GM18499 (cell line): ENCODE measurements around the gene ZBTB9.

Experiments
- ATAC-seq: cut with Tn5 transposase; IDR thresholded peaks from one replicate; pipeline ENCODE4 v1.9.1; 2021; ENCODE audit warnings: moderate number of reproducible peaks; ENCODE audit not compliant: insufficient read depth, unreplicated experiment

ZBTB9 gene

DNA sequence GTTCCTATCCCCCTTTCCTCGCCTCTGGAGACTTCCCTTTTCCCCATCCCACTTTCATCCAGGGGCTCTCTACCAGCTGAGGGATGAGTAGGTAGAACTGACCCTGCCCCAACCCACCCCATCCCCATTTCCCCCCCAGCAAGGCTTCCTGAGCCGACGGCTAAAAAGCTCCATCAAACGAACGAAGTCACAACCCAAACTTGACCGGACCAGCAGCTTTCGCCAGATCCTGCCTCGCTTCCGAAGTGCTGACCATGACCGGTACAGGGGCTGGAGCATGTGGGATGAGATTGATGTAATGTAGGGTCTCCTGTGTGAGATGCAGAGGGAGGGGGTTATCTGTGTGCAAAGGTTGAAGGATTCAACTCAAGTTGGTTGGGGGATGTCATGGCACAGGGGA is 21.8 kb upstream of the ZBTB9 start:
- no peak for ATAC-seq

DNA sequence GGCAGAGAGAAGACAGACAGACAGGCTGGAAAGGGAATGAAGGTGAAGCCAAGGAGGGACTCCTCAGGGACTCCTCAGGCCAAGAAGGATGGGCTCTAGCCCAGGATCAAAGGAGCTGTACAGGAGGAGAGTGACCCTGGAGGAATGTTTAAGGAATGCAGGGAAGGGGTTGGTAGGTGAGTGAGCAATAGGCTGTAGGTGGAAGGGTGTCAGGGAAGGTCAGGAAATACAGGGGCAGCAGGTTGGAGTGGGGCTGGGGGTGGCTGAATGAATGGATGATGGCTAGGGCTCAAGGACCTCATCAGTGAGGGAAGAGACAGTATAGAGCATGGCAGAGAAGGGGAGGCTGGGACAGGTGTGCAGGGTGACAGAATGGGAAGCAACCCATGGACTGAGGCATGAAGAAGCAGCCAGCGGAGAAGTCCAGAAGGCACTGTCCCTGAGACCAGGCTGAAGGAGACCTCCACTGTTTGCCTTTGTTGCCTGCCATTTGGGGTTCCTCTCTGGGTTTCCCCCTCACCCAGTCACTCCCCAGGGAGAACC is 21.3 kb upstream of the ZBTB9 start:
- no peak for ATAC-seq

DNA sequence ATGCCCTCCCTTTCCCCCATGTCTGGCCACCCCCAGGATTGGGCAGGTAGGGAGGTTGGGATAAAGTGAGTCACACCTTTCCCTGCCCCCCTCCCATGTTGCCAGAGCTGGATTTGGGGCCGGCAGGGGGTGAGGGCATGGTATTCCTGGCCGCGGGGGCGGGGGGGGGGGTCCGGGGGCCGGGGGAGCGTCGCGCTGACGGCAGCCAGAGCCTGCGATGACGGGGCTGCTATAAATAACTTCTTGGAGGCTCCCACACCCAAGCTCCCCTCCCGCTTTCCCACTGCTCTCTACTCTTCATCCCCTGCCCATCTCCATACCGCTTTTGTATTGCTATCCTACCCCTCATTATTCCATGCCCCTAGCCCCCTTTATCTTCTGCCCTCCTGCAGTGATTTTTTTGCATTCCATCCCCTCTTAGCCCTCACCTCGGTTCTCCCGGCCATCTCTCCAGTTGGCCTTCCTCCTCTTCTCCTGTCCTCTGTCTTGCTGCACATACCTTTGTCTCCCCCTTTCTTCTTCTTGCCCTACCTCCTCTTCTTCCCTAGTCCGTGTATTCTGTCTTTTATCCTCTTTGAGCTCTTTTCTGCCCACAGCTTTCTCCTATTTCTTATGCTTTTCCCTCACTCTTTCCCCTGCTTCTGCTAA is 20.7 kb upstream of the ZBTB9 start:
- no peak for ATAC-seq

DNA sequence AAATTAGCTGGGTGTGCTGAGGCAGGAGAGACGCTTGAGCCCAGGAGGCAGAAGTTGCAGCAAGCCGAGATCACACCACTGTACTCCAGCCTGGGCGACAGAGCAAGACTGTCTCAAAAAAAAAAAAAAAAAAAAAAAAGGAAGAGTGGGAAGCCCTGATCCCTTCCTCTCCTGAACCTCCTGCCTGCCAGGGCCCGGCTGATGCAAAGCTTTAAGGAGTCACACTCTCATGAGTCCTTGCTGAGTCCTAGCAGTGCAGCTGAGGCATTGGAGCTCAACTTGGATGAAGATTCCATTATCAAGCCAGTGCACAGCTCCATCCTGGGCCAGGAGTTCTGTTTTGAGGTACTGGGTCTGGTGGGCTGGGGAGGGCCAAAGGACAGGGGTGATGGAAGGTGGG is 19.4 kb upstream of the ZBTB9 start:
- no peak for ATAC-seq

DNA sequence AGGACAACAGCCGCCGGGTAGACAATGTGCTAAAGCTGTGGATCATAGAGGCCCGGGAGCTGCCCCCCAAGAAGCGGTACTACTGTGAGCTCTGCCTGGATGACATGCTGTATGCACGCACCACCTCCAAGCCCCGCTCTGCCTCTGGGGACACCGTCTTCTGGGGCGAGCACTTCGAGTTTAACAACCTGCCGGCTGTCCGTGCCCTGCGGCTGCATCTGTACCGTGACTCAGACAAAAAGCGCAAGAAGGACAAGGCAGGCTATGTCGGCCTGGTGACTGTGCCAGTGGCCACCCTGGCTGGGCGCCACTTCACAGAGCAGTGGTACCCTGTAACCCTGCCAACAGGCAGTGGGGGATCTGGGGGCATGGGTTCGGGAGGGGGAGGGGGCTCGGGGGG is 16.7 kb upstream of the ZBTB9 start:
- ATAC-seq: no peak

DNA sequence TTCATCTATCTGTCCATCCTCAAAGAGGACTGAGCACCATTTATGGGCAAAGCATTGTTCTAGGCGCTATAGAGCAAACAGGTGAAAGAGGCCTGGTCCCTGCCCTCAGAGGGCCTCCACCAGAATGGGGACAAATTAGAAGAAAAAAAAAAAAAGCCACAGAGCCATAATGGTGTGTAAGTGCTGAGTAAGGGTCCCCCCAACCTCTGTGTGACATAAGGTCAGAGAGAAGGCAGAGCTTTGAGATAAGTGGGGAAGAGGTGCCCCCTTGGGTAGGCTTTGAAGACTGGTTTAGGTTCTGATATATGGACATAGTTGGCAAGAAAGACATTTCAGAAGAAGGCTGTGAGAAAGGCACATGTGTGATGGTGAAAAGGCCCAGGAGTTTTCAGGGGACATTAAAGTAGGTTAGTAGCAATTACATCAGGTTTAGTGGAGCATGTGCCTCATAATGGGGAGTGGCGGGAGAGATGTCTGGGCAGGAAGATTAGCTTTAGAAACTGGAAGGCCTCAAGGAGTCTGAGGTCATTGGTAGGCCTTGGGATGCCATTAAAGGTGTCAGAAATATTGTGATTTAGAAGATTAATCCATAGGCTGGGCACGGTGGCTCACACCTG is 15.3 kb upstream of the ZBTB9 start:
- no peak for ATAC-seq

DNA sequence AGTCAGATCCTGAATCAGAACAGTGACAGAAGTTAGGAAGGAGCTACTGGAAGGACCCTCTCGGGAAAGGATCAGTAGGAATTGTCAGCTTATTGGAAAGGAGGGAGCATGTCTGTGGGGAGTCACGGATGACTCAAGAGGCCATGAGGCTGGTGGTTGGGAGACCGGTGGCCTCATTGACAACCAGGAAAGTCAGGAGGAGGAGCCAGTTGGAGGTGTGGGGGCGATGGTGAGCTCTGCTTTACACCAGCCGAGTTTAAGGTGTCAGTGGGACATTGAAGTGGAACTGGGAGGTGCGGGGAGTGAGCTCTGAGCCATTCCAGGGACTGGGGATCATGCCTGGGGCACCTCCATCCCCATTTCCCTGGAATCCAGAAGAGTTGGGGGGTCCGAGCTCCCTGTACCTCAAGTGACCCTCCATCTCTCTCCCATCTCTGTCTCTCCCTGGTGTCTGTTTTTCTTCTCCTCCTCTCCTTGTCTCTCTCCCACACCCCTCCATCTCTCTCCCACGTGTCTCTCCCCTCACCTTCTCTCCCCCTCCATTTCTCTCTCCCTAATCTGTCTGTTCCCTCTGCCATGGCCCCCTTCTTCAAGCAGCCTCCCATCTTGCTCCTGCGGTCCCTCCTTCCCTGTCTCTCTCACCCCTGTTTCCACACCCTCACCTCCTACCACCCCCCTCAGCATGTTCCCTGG is 14.3 kb upstream of the ZBTB9 start:
- no peak for ATAC-seq

DNA sequence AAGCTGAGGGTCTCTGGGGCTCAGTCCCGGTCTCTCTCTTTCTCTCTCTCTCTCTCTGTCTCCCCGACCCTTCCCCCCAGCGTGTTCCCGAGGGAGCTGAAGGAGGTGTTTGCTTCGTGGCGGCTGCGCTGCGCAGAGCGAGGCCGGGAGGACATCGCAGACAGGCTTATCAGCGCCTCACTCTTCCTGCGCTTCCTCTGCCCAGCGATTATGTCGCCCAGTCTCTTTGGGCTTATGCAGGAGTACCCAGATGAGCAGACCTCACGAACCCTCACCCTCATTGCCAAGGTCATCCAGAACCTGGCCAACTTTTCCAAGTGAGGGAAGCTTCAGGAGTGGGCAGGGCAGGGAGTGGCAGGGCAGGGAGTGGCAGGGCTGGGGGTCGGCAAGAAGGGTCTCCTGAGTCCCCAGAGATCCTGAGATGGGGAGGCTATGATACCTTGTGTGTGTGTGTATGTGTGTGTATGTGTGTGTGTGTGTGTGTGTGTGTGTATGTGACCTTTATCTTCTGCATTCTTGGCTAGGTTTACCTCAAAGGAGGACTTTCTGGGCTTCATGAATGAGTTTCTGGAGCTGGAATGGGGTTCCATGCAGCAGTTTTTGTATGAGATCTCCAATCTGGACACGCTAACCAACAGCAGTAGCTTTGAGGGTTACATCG is 13.6 kb upstream of the ZBTB9 start:
- no peak for ATAC-seq

DNA sequence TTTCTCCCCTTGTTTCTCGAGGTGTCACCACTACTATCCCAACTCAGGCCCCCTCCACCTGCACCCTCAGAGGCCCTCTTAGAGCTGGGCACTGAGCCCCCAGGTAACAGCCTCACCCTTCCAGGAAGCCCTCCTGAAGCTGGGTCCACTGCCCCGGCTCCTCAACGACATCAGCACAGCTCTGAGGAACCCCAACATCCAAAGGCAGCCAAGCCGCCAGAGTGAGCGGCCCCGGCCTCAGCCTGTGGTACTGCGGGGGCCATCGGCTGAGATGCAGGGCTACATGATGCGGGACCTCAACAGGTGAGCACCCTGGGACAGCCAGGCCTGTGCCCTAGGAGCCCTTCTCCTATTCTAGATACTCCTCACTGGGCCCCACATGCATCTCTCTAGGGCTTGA is 12.9 kb upstream of the ZBTB9 start:
- ATAC-seq: no peak

DNA sequence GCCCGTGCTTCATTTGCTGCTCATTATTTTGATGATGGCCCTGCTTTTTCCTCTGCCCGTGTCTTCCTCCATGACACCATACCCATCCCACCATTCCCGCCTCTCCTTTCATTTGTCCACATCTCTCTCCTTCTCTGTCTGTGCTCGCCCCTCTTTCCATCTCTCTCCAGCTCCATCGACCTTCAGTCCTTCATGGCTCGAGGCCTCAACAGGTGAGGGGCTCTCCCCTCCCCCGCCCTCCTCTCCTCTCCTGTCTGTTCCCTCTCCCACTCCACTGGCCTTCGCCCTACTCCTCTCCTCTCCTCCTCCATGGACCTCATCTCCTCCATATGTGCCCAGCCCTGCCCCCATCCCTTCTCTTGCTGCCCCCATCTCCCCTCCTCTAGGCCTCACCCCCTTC is 12.1 kb upstream of the ZBTB9 start:
- no peak for ATAC-seq

DNA sequence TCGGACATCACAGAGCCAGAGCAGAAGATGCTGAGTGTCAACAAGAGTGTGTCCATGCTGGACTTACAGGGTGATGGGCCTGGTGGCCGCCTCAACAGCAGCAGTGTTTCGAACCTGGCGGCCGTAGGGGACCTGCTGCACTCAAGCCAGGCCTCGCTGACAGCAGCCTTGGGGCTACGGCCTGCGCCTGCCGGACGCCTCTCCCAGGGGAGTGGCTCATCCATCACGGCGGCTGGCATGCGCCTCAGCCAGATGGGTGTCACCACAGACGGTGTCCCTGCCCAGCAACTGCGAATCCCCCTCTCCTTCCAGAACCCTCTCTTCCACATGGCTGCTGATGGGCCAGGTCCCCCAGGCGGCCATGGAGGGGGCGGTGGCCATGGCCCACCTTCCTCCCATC is 11.4 kb upstream of the ZBTB9 start:
- no peak for ATAC-seq

DNA sequence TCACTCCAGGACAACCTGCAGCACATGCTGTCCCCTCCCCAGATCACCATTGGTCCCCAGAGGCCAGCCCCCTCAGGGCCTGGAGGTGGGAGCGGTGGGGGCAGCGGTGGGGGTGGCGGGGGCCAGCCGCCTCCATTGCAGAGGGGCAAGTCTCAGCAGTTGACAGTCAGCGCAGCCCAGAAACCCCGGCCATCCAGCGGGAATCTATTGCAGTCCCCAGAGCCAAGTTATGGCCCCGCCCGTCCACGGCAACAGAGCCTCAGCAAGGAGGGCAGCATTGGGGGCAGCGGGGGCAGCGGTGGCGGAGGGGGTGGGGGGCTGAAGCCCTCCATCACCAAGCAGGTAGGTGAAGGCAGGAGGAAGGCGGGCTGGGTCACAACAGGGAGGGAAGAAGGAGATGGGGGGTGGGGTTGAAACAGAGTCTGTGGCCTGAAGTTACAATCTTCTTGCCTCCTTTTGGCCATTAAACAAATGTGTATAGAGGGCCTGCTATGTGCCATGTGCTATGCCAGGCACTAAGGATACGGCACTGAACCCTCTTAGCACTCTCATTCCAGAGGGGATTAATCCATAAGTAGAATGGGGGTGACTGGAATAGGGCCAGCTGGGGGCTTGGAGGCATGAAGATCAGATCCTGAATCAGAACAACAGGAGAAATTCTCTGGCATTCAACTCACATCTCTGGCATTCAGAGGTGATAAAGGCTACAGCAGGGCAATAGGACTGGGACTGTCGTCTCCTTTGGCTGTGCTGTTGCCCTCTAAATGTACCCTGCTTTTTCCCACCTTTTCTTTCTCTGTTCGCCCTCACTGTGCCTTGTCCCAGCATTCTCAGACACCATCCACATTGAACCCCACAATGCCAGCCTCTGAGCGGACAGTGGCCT is 10.5 kb upstream of the ZBTB9 start:
- no peak for ATAC-seq

DNA sequence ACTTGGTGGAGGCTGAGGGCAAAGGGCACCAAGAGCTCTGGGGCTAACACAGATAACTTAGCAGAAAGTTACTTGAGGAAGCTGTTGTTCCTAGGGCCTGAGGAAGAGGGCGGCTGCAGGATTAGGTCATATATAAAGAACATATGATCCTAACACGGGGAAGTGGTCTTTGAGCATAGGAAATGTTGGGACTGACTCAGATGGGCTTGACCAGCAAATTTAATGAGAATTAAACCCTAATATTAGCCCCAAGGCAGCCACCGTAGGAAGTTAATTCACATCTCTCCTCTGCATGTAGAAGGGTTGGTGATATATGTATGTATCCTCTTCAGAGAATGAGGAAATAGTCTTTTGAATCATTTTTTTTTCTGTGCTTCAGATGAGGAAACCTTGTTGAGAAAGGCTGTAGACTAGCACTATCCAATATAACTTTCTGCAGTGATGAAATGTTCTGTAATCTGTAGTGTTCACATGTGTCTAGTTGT is 9.2 kb upstream of the ZBTB9 start:
- no peak for ATAC-seq

DNA sequence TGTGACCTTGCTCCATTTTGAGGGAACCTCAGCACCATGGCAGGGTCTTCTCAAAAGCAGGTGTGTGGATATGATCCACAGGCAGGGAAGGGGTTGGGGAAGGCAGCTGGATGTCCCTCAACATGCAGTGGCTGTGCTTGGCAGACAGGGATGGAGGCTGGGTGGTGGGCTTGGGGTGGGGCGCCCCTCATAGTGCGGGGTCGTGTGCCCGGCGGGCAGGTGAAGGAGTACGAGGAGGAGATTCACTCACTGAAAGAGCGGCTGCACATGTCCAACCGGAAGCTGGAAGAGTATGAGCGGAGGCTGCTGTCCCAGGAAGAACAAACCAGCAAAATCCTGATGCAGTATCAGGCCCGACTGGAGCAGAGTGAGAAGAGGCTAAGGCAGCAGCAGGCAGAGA is 8.0 kb upstream of the ZBTB9 start:
- ATAC-seq: no peak

DNA sequence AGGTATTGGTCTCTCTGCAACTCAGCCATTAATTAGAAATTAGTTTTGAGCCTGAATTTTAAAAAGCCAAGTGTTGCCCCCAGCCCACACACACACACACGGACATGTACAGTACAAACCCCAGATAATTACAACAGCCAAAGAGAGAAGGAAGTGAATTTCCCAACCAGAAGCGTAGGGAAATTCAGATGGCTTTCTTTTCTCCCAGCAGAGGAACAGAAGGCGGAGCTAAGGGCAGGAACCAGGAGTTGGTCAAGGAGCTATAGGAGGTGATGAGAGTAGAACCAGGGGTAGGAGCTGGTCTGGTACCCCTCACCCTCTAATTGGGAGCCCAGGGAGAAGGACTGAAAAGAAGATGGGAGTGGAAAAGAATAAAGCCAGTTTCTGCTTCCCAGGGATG is 3.9 kb upstream of the ZBTB9 start:
- no peak for ATAC-seq

DNA sequence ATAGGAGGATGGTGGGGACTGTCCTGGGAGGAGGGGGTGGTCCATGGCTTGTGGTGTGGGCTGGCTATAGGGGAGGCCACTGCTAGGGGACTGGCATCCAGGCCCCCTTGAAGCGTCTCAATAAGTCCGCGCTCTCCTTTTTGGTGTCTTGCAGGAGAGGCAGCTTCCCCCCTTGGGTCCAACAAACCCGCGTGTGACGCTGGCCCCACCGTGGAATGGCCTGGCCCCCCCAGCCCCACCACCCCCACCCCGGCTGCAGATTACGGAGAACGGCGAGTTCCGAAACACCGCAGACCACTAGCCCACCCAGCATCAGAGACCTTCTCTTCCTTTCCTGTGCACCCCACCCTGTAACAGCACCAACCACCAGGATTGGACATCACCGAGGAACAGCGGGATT is 2.8 kb upstream of the ZBTB9 start:
- ATAC-seq: no peak

DNA sequence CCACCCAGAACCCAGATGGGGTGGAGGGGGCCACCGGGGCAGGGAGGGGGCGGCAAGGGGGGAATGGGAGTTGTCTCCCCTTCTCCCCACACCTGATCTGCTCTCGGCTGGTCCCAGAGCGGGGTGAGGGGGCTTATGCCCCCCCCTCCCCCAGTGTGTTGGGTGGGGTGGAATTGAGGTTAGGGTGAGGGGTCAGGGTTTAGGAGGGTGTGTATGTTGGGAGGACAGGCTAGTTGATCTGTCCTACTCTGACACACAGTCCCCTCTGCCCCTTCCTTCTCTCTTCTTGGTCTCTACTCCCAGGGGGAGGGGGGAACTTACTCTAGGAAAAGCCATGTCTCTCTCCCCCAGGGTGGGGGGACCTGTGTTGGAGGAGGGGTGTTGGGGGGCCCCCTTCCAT is 1.9 kb upstream of the ZBTB9 start:
- ATAC-seq: no peak

DNA sequence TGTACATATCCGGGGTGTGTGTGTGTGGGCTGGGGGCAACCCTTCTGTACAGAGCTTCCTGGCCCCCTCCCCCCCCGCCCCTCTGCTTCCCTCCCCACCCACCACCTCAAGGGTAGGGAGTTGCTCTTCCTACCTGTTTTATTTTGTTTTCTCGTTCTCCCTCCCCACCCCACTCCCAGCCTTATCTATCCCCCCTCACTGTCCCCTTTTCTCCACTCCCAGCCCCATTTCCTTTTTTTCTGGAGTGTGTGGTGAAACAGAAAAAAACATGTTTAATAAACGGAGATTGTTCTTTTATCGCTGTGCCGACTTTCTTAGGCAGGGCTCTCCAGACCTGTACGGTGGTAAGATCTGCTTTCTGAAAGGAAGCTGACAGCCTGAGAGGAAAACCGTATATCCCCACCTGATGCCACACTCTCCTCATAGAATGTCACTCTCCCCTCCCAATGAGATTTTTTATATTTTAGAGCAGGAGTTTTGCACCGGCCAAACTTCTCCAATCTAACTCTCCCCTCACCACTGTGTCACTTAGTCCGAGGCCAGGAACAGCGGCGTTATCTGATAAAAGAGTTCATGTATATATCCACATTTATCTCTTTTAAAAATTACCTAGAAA is 875 bp upstream of the ZBTB9 start:
- ATAC-seq: no peak

DNA sequence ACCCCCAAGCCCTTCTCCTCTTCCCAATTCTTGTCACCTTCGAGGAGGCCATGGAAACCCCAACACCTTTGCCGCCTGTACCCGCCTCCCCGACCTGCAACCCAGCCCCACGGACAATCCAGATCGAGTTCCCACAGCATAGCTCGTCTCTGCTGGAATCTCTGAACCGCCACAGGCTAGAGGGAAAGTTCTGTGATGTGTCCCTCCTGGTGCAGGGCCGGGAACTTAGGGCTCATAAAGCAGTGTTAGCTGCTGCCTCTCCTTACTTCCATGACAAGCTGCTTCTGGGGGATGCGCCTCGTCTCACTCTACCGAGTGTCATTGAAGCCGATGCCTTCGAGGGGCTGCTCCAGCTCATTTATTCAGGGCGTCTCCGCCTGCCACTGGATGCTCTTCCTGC is 675 bp downstream of the ZBTB9 start:
- ATAC-seq: no peak

DNA sequence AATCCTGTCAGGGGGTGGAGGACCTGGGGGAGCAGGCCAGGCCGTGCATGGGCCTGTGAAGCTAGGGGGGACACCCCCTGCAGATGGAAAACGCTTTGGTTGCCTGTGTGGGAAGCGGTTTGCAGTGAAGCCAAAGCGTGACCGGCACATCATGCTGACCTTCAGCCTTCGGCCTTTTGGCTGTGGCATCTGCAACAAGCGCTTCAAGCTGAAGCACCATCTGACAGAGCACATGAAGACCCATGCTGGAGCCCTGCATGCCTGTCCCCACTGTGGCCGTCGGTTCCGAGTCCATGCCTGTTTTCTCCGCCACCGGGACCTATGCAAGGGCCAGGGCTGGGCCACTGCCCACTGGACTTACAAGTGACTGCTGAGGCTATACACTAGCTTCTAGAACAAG is 1.8 kb downstream of the ZBTB9 start:
- no peak for ATAC-seq
